GM19099 (cell line): Measurements from ENCODE around the gene ACAP1.

Experiments used
- POLR2A ChIP-seq: IDR thresholded peaks from 3 replicates; pipeline ENCODE4 v1.6.1; 2011; ENCODE audit warnings: low read depth; ENCODE audit not compliant: insufficient read length; ENCODE audit errors: extremely low read depth

ACAP1 gene

GRCh38 chr17:7336240-7337175 lies at the start of gene ACAP1:
Gene ACAP1 (plus strand): TSS chr17:7336529. CDS start chr17:7336735, 206 bp downstream.
- TF ChIP-seq POLR2A, result peak; percentile 47

GRCh38 chr17:7289256-7290032 lies 46.9 kb upstream of the ACAP1 start:
- TF ChIP-seq POLR2A, result no peak

- TF ChIP-seq POLR2A, result no peak
These were observed 46.2 kb upstream of the ACAP1 start for GRCh38 chr17:7290166-7290565.

GRCh38 chr17:7290685-7291084 lies 45.6 kb upstream of the ACAP1 start:
- TF ChIP-seq POLR2A, result no peak

GRCh38 chr17:7292194-7292593 lies 44.1 kb upstream of the ACAP1 start:
- no peak for TF ChIP-seq POLR2A

- TF ChIP-seq POLR2A, result no peak
These were observed 43.6 kb upstream of the ACAP1 start for GRCh38 chr17:7292729-7293128.

- no peak for TF ChIP-seq POLR2A
These were observed 43.2 kb upstream of the ACAP1 start for GRCh38 chr17:7293159-7293558.

GRCh38 chr17:7293816-7294613 lies 42.3 kb upstream of the ACAP1 start:
- TF ChIP-seq POLR2A, result no peak

GRCh38 chr17:7294614-7295153 lies 41.6 kb upstream of the ACAP1 start, which contains the start of gene YBX2:
Gene YBX2 (minus strand): TSS chr17:7294639. CDS start chr17:7294500, 139 bp downstream.
- TF ChIP-seq POLR2A, result no peak

- TF ChIP-seq POLR2A, result no peak
These were observed 40.8 kb upstream of the ACAP1 start for GRCh38 chr17:7295230-7296180.

GRCh38 chr17:7296189-7296861 lies 40.0 kb upstream of the ACAP1 start:
- no peak for TF ChIP-seq POLR2A

GRCh38 chr17:7304179-7304578 lies 32.1 kb upstream of the ACAP1 start:
- no peak for TF ChIP-seq POLR2A
